H9 (cell line): ENCODE results near the gene MORN5. TPM values are rescaled to one million over a fixed set of nuclear protein-coding genes. Genes with fewer than 3 reads are reported as not detected.

ENCODE experiments used
- DNase-seq: peaks from one replicate; pipeline ENCODE4 v3.0.0-alpha.2; 2017
- H2AFZ ChIP-seq: one replicate; pipeline ENCODE4 v1.6.1; 2013; ENCODE audit warnings: mild to moderate bottlenecking, low read length, control low read depth, moderate library complexity
- H2AK5ac ChIP-seq: 2 replicates; pipeline ENCODE4 v1.6.1; 2013; ENCODE audit warnings: low read length, control low read depth, mixed read lengths; ENCODE audit not compliant: insufficient read length
- H2BK120ac ChIP-seq: one replicate; pipeline ENCODE4 v1.6.1; 2013; ENCODE audit warnings: low read depth, mild to moderate bottlenecking, low read length, control low read depth, inconsistent platforms; ENCODE audit not compliant: poor library complexity, severe bottlenecking
- H2BK12ac ChIP-seq: 2 replicates; pipeline ENCODE4 v1.6.1; 2013; ENCODE audit warnings: low read length, control low read depth, mixed read lengths, low read depth; ENCODE audit not compliant: insufficient read length
- H2BK15ac ChIP-seq: 2 replicates; pipeline ENCODE4 v1.6.1; 2013; ENCODE audit warnings: low read depth, low read length, control low read depth
- H2BK20ac ChIP-seq: one replicate; pipeline ENCODE4 v1.6.1; 2013; ENCODE audit warnings: low read depth, mild to moderate bottlenecking, low read length, control low read depth, inconsistent platforms; ENCODE audit not compliant: poor library complexity, severe bottlenecking
- H2BK5ac ChIP-seq: 2 replicates; pipeline ENCODE4 v1.6.1; 2013; ENCODE audit warnings: low read length, control low read depth, mixed read lengths; ENCODE audit not compliant: insufficient read length
- H3K14ac ChIP-seq: 2 replicates; pipeline ENCODE4 v1.6.1; 2013; ENCODE audit warnings: low read length, control low read depth; ENCODE audit not compliant: insufficient read depth
- H3K18ac ChIP-seq: 2 replicates; pipeline ENCODE4 v1.6.1; 2013; ENCODE audit warnings: low read depth, mild to moderate bottlenecking, mixed read lengths, low read length, control low read depth; ENCODE audit not compliant: insufficient read length
- H3K23ac ChIP-seq: 2 replicates; pipeline ENCODE4 v1.6.1; 2013; ENCODE audit warnings: low read length, control low read depth, mixed read lengths, low read depth; ENCODE audit not compliant: insufficient read length
- H3K23me2 ChIP-seq: 2 replicates; pipeline ENCODE4 v1.6.1; 2013; ENCODE audit warnings: low read depth, mild to moderate bottlenecking, mixed read lengths, low read length, control low read depth; ENCODE audit not compliant: insufficient read length, poor library complexity, severe bottlenecking
- H3K27ac ChIP-seq: 2 replicates; pipeline ENCODE4 v1.5.1; 2013; ENCODE audit warnings: low read length, control low read depth, mixed read lengths, low read depth; ENCODE audit not compliant: insufficient read length
- H3K27me3 ChIP-seq: 2 replicates; pipeline ENCODE4 v1.6.1; 2013; ENCODE audit warnings: low read length, control low read depth, inconsistent platforms; ENCODE audit not compliant: insufficient read depth
- H3K4ac ChIP-seq: 2 replicates; pipeline ENCODE4 v1.6.1; 2013; ENCODE audit warnings: low read depth, mild to moderate bottlenecking, control low read depth, inconsistent platforms, low read length, moderate library complexity
- H3K4me1 ChIP-seq: 2 replicates; pipeline ENCODE4 v1.6.1; 2013; ENCODE audit warnings: low read length, control low read depth, inconsistent platforms; ENCODE audit not compliant: insufficient read depth
- H3K4me2 ChIP-seq: 2 replicates; pipeline ENCODE4 v1.6.1; 2013; ENCODE audit warnings: low read length, control low read depth, mixed read lengths; ENCODE audit not compliant: insufficient read length, insufficient read depth
- H3K56ac ChIP-seq: 2 replicates; pipeline ENCODE4 v1.6.1; 2013; ENCODE audit warnings: low read depth, mild to moderate bottlenecking, mixed read lengths, low read length, control low read depth; ENCODE audit not compliant: insufficient read length
- H3K79me1 ChIP-seq: 2 replicates; pipeline ENCODE4 v1.6.1; 2013; ENCODE audit warnings: low read depth, mild to moderate bottlenecking, moderate library complexity, low read length, control low read depth, inconsistent platforms; ENCODE audit not compliant: insufficient read depth, poor library complexity, severe bottlenecking
- H3K79me2 ChIP-seq: 2 replicates; pipeline ENCODE4 v1.6.1; 2013; ENCODE audit warnings: low read length, control low read depth, inconsistent platforms; ENCODE audit not compliant: insufficient read depth
- H3K9ac ChIP-seq: 2 replicates; pipeline ENCODE4 v1.6.1; 2013; ENCODE audit warnings: low read length, control low read depth, mixed read lengths; ENCODE audit not compliant: insufficient read length; ENCODE audit errors: extremely low read depth
- H3K9me3 ChIP-seq: one replicate; pipeline ENCODE4 v1.6.1; 2013; ENCODE audit warnings: low read depth, low read length, inconsistent platforms; ENCODE audit not compliant: control insufficient read depth
- H3T11ph ChIP-seq: one replicate; pipeline ENCODE4 v1.6.1; 2013; ENCODE audit warnings: mild to moderate bottlenecking, low read length, control low read depth, inconsistent platforms
- H4K20me1 ChIP-seq: one replicate; pipeline ENCODE4 v1.6.1; 2013; ENCODE audit not compliant: control insufficient read depth, insufficient read length, insufficient read depth
- H4K5ac ChIP-seq: 2 replicates; pipeline ENCODE4 v1.6.1; 2013; ENCODE audit warnings: low read depth, mild to moderate bottlenecking, mixed read lengths, low read length, control low read depth; ENCODE audit not compliant: insufficient read length
- H4K8ac ChIP-seq: replicated peaks from 2 replicates; pipeline ENCODE4 v1.6.1; 2013; ENCODE audit warnings: low read length, control low read depth, mixed read lengths, low read depth; ENCODE audit not compliant: insufficient read length
- H4K91ac ChIP-seq: 2 replicates; pipeline ENCODE4 v1.6.1; 2013; ENCODE audit warnings: low read depth, mild to moderate bottlenecking, moderate library complexity, mixed read lengths, low read length, control low read depth; ENCODE audit not compliant: insufficient read length
- H3K27ac Mint-ChIP-seq, 3 experiments: 2 replicates in 2 of 3; 3 replicates in 1 of 3; pipeline ENCODE4 v1.8.0; 2020 to 2021; ENCODE audit warnings: mixed read lengths in 3 of 3, mild to moderate bottlenecking in 1 of 3, moderate library complexity in 1 of 3
- H3K27me3 Mint-ChIP-seq: 2 replicates; pipeline ENCODE4 v1.8.0; 2021; ENCODE audit warnings: low read depth, mild to moderate bottlenecking, moderate library complexity, mixed read lengths
- H3K36me3 Mint-ChIP-seq, 3 experiments: 2 replicates in 2 of 3; 3 replicates in 1 of 3; pipeline ENCODE4 v1.8.0; 2020 to 2021; ENCODE audit warnings: low read depth in 3 of 3, mixed read lengths in 3 of 3; ENCODE audit not compliant: insufficient read depth in 1 of 3
- H3K4me1 Mint-ChIP-seq, 2 experiments: 2 replicates each; pipeline ENCODE4 v1.8.0; 2020; ENCODE audit warnings: mixed read lengths in 2 of 2
- H3K4me3 Mint-ChIP-seq, 2 experiments: 2 replicates in 1 of 2; 3 replicates in 1 of 2; pipeline ENCODE4 v1.8.0; 2020 to 2021; ENCODE audit warnings: mild to moderate bottlenecking in 2 of 2, mixed read lengths in 2 of 2, moderate library complexity in 1 of 2
- H3K9me3 Mint-ChIP-seq, 2 experiments: 2 replicates in 1 of 2; 3 replicates in 1 of 2; pipeline ENCODE4 v1.8.0; 2020; ENCODE audit warnings: mild to moderate bottlenecking in 2 of 2, mixed read lengths in 2 of 2, moderate library complexity in 1 of 2
- WGBS: extraction: QIAGEN DNeasy Blood & Tissue Kit; methylation state at CpG from one replicate; pipeline ENCODE4 v1.1.7; 2013; ENCODE audit warnings: missing lambda C conversion rate, low lambda C conversion rate, mixed read lengths; ENCODE audit not compliant: insufficient read length; ENCODE audit errors: extremely low coverage; 5-methylcytosine and 5-hydroxymethylcytosine counted together
- total RNA-seq: library from RNA; stranded (reverse); gene quantifications from 2 replicates; pipeline ENCODE4 v1.2.1, GENCODE V29; 2021
- TF ChIP-seq, protein P1 (sequence below): fragments of 200-600 bp; sonication (generic); conservative IDR thresholded peaks from 3 replicates; pipeline ENCODE4 v1.8.0; 2021; ENCODE audit warnings: antibody characterized with exemption, mild to moderate bottlenecking

MORN5 gene
- total RNA-seq, 1 experiment from 2014 or later = not detected

DNA sequence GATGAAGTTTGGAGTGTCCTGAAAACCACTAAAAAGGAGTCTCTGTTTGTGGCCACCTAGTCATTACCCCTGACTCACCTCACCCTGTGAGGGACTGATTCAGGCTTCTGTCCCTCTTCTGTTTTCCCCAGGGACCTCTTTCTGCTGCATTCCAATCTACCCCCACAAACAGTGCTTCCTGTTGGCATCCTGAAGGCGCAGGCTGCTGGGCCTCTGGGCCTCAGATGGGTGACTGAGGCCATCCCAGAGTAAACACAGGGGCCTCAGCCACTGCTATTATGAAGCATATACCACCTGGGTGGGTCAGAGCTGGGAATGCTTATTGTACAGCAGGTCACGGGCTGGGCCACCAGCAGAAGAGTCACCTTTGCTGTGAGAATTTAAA, 20.0 kb downstream of the MORN5 start:
- Histone ChIP-seq H3T11ph (no peak overlapping the region), H3K27me3 (no peaks in the 10 kb centered on the region), H4K5ac (no peak overlapping the region), H4K91ac (no peak overlapping the region), H4K20me1 (no peaks in the 10 kb centered on the region), H3K9ac (no peak overlapping the region), H3K18ac (no peak overlapping the region), H3K14ac (no peak overlapping the region), H3K79me1 (no peaks in the 10 kb centered on the region), H2BK120ac (no peak overlapping the region), H3K23me2 (no peaks in the 10 kb centered on the region), H3K4me2 (no peak overlapping the region), H3K4me1 (no peaks in the 10 kb centered on the region), H3K9me3 (no peaks in the 10 kb centered on the region), H2AFZ (no peak overlapping the region), H2BK12ac (no peak overlapping the region), H3K56ac (no peak overlapping the region), H2BK20ac (no peak overlapping the region), H4K8ac (no peak overlapping the region), H3K23ac (no peak overlapping the region), H2AK5ac (no peak overlapping the region), H3K4ac (no peak overlapping the region), H2BK5ac (no peak overlapping the region), H2BK15ac (no peak overlapping the region), H3K27ac (no peak overlapping the region), H3K79me2 (no peaks in the 10 kb centered on the region)
- Mint-ChIP-seq H3K27ac (no peak overlapping the region; a peak in 1 of 7 replicates), H3K27me3 (peaks cover 3% of the 10 kb centered on the region; the same call in 1 of the 2 replicates), H3K9me3 (no peaks in the 10 kb centered on the region), H3K36me3 (no peaks in the 10 kb centered on the region), H3K4me1 (peaks cover 2 to 12% of the 10 kb centered on the region in 2 experiments; a peak in 1 of 4 replicates), H3K4me3 (no peak overlapping the region)
- TF ChIP-seq, protein P1, sequence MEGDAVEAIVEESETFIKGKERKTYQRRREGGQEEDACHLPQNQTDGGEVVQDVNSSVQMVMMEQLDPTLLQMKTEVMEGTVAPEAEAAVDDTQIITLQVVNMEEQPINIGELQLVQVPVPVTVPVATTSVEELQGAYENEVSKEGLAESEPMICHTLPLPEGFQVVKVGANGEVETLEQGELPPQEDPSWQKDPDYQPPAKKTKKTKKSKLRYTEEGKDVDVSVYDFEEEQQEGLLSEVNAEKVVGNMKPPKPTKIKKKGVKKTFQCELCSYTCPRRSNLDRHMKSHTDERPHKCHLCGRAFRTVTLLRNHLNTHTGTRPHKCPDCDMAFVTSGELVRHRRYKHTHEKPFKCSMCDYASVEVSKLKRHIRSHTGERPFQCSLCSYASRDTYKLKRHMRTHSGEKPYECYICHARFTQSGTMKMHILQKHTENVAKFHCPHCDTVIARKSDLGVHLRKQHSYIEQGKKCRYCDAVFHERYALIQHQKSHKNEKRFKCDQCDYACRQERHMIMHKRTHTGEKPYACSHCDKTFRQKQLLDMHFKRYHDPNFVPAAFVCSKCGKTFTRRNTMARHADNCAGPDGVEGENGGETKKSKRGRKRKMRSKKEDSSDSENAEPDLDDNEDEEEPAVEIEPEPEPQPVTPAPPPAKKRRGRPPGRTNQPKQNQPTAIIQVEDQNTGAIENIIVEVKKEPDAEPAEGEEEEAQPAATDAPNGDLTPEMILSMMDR = no peak
- DNase-seq = no peak
- WGBS = no CpG with 5 or more reads among the region's 2 CpGs
